ENCODE data around the gene PRELP. TPM values are rescaled to one million over a fixed set of nuclear protein-coding genes. Genes with fewer than 3 reads are reported as not detected.

PRELP gene
- 0.14 and 0.37 TPM in 2 replicates for total RNA-seq

GRCh38 chr1:203475012-203475981 is at the start of gene PRELP:
Gene PRELP, plus strand, starts transcription at chr1:203475806. Its CDS starts 7,379 bp downstream, at chr1:203483185.

GRCh38 chr1:203493901-203494300 is 18.3 kb downstream of the PRELP start, which contains the start of gene OPTC:
Gene OPTC, plus strand, starts transcription at chr1:203494153. Its CDS starts 1,853 bp downstream, at chr1:203496006.

Other genes starting within 250 kb of the PRELP start
- 0.18 TPM in 1 of 2 replicates, not detected in the other for gene CHIT1, start 246.1 kb upstream of the PRELP start, total RNA-seq
- gene BTG2, start 170.3 kb upstream of the PRELP start, total RNA-seq, result 8.0 and 17.4 TPM in 2 replicates
- 10.0 and 60.8 TPM in 2 replicates for gene FMOD, start 124.7 kb upstream of the PRELP start, total RNA-seq
- gene OPTC, start 18.3 kb downstream of the PRELP start, total RNA-seq, result not detected in 2 replicates
- 77.1 and 146 TPM in 2 replicates for gene ATP2B4, start 151.0 kb downstream of the PRELP start, total RNA-seq

Measured in smooth muscle cell of bladder (primary cell).